ENCODE data around the gene GNPNAT1. TPM values are rescaled to one million over a fixed set of nuclear protein-coding genes. Genes with fewer than 3 reads are reported as not detected.

The GNPNAT1 gene
- total RNA-seq, 1 experiment from 2014 or later = 33.9 TPM

- Histone ChIP-seq H3K9me3 (ENCODE audit: low read depth, low read length, poor library complexity, severe bottlenecking) (no peaks in the 10 kb centered on the region), H3K4me1 (ENCODE audit: insufficient read depth, low read length, poor library complexity, severe bottlenecking) (peaks cover 52% of the 10 kb centered on the region), H3K27me3 (replicated peaks; ENCODE audit: insufficient read depth, low read depth, low read length, poor library complexity) (no peaks in the 10 kb centered on the region), H3K4me3 (ENCODE audit: low read depth, low read length, poor library complexity, severe bottlenecking) (no peak overlapping the region), H3K27ac (ENCODE audit: low read depth, low read length, poor library complexity, severe bottlenecking) (no peak overlapping the region), H3K36me3 (ENCODE audit: insufficient read depth, low read length, poor library complexity, severe bottlenecking) (no peaks in the 10 kb centered on the region)
- ChIA-PET POLR2A (ENCODE audit: low non-redundant PET) (interaction anchor here (0.5 kb wide), 1 partner anchor 50 kb away, joined by 3 read pairs; no protein-coding TSS in a partner anchor), CTCF (no interaction called here)
- no peak for DNase-seq (ENCODE audit: low spot score)
- BruUV-seq (replicated peaks) = no TSS peak
- intact Hi-C loops (cut with micrococcal nuclease; ENCODE audit: unreplicated experiment) = no loop called here
- no peak for TF ChIP-seq EZH2 (IDR thresholded peaks at IDR 0.05; ENCODE audit: borderline replicate concordance, low read depth, low read length, poor library complexity, severe bottlenecking)
- TF ChIP-seq, protein P1, sequence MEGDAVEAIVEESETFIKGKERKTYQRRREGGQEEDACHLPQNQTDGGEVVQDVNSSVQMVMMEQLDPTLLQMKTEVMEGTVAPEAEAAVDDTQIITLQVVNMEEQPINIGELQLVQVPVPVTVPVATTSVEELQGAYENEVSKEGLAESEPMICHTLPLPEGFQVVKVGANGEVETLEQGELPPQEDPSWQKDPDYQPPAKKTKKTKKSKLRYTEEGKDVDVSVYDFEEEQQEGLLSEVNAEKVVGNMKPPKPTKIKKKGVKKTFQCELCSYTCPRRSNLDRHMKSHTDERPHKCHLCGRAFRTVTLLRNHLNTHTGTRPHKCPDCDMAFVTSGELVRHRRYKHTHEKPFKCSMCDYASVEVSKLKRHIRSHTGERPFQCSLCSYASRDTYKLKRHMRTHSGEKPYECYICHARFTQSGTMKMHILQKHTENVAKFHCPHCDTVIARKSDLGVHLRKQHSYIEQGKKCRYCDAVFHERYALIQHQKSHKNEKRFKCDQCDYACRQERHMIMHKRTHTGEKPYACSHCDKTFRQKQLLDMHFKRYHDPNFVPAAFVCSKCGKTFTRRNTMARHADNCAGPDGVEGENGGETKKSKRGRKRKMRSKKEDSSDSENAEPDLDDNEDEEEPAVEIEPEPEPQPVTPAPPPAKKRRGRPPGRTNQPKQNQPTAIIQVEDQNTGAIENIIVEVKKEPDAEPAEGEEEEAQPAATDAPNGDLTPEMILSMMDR (conservative IDR thresholded peaks at IDR 0.05; ENCODE audit: low read depth, low read length) = no peak
These were observed 44.7 kb upstream of the GNPNAT1 start for GRCh38 chr14:52836063-52836462.

DNA sequence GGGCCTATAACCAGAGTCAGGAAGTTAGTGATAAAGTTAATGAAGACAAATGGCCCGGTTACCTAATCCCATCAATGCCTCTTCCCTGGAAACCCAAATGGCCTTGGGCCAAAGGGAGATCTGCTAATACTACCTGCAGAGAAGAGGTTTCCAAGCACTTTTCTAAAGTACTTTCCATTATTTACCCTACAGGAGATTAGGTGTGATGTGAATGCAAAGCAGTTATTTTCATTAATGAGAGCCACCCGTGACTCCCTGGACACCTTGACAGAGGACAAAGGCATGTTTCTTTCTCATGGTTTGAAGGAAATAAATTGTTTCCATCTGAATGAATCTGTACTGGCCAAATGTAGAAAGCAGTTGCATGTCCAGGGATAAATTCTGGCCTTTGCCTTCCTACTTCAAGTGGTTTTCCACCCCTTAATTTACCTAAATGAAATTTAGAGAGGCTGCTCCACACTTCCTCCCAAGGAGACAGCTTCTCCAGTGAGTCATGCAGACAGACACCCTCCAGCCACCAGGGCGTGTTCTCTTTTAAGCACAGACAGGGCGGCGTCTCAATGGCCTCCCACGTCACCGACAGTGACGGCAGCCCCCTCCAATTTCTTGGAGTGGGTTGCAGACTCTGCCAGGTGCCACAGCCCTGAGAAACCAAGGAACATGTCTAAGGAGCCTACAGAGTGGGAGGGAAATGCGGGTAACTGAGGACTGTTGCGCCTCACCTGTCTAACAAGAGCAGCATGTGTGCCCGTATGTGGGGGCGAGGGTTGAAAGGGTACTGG is 43.9 kb upstream of the GNPNAT1 start:
- CTCF ChIA-PET = interaction anchor here (1.5 kb wide), 1 partner anchor 1513 kb away, joined by 9 read pairs; no protein-coding TSS in a partner anchor
- intact Hi-C loops (cut with micrococcal nuclease; ENCODE audit: unreplicated experiment) = no loop called here
- Histone ChIP-seq H3K4me3 (ENCODE audit: low read depth, low read length, poor library complexity, severe bottlenecking) (peak overlapping the region; percentile 0), H3K9me3 (ENCODE audit: low read depth, low read length, poor library complexity, severe bottlenecking) (no peaks in the 10 kb centered on the region), H3K27ac (ENCODE audit: low read depth, low read length, poor library complexity, severe bottlenecking) (peak overlapping the region; percentile 62), H3K27me3 (replicated peaks; ENCODE audit: insufficient read depth, low read depth, low read length, poor library complexity) (no peaks in the 10 kb centered on the region), H3K4me1 (ENCODE audit: insufficient read depth, low read length, poor library complexity, severe bottlenecking) (peaks cover 49% of the 10 kb centered on the region), H3K36me3 (ENCODE audit: insufficient read depth, low read length, poor library complexity, severe bottlenecking) (no peaks in the 10 kb centered on the region)
- DNase-seq (ENCODE audit: low spot score) = peak; percentile 95
- POLR2A ChIA-PET (ENCODE audit: low non-redundant PET) = interaction anchor here (0.5 to 0.6 kb wide), 2 partner anchors 11 to 50 kb away, joined by 3 read pairs; no protein-coding TSS in a partner anchor
- BruUV-seq (replicated peaks) = no TSS peak
- no peak for TF ChIP-seq EZH2 (IDR thresholded peaks at IDR 0.05; ENCODE audit: borderline replicate concordance, low read depth, low read length, poor library complexity, severe bottlenecking)
- TF ChIP-seq, protein P1 (conservative IDR thresholded peaks at IDR 0.05; ENCODE audit: low read depth, low read length) = no peak

GRCh38 chr14:52834440-52834842 is 43.0 kb upstream of the GNPNAT1 start:
- Histone ChIP-seq H3K4me1 (ENCODE audit: insufficient read depth, low read length, poor library complexity, severe bottlenecking) (peaks cover 49% of the 10 kb centered on the region), H3K36me3 (ENCODE audit: insufficient read depth, low read length, poor library complexity, severe bottlenecking) (no peaks in the 10 kb centered on the region), H3K9me3 (ENCODE audit: low read depth, low read length, poor library complexity, severe bottlenecking) (no peaks in the 10 kb centered on the region), H3K27ac (ENCODE audit: low read depth, low read length, poor library complexity, severe bottlenecking) (peak overlapping the region; percentile 62), H3K27me3 (replicated peaks; ENCODE audit: insufficient read depth, low read depth, low read length, poor library complexity) (no peaks in the 10 kb centered on the region), H3K4me3 (ENCODE audit: low read depth, low read length, poor library complexity, severe bottlenecking) (no peak overlapping the region)
- ChIA-PET POLR2A (ENCODE audit: low non-redundant PET) (interaction anchor here (0.6 kb wide), 1 partner anchor 12 kb away, joined by 3 read pairs; no protein-coding TSS in a partner anchor), CTCF (interaction anchor here (0.6 to 1.5 kb wide), 2 partner anchors 1371 to 1514 kb away, joined by 3 to 9 read pairs; no protein-coding TSS in a partner anchor)
- intact Hi-C loops (cut with micrococcal nuclease; ENCODE audit: unreplicated experiment) = no loop called here
- no TSS peak for BruUV-seq (replicated peaks)
- peak; percentile 85 for DNase-seq (ENCODE audit: low spot score)
- TF ChIP-seq, protein P1 (conservative IDR thresholded peaks at IDR 0.05; ENCODE audit: low read depth, low read length) = no peak
- TF ChIP-seq EZH2 (IDR thresholded peaks at IDR 0.05; ENCODE audit: borderline replicate concordance, low read depth, low read length, poor library complexity, severe bottlenecking) = no peak

Measured in A673 (cell line).